Esophagus muscularis mucosa (tissue), 4 donors: ENCODE data around the gene SIT1. TPM values are rescaled to one million over a fixed set of nuclear protein-coding genes. Genes with fewer than 3 reads are reported as not detected.

Source experiments
- DNase-seq: peaks from one replicate; pipeline ENCODE4 v3.0.0-alpha.2; 2017; ENCODE audit errors: extremely low spot score
- H3K27ac ChIP-seq, 4 donors: fragments of 200-600 bp; sonication (generic); replicated peaks in 1 of 4; 1 replicate in 3 of 4; 2 replicates in 1 of 4; pipeline ENCODE4 v1.5.1; 2016 to 2019; ENCODE audit warnings: mild to moderate bottlenecking in 1 of 4
- H3K27me3 ChIP-seq, 4 donors: fragments of 200-600 bp; sonication (generic); one replicate each; pipeline versions ENCODE4 v1.5.1 to v1.6.0; 2016 to 2019
- H3K36me3 ChIP-seq, 4 donors: fragments of 200-600 bp; sonication (generic); one replicate each; pipeline ENCODE4 v1.5.1; 2016 to 2019
- H3K4me1 ChIP-seq, 4 donors: fragments of 200-600 bp; sonication (generic); one replicate each; pipeline ENCODE4 v1.5.1; 2016 to 2019
- H3K4me3 ChIP-seq, 4 donors: fragments of 200-600 bp; sonication (generic); 1 replicate in 2 of 4; 2 replicates in 2 of 4; pipeline ENCODE4 v1.5.1; 2016 to 2019; ENCODE audit warnings: mild to moderate bottlenecking in 4 of 4, moderate library complexity in 1 of 4
- H3K9me3 ChIP-seq, 4 donors: fragments of 200-600 bp; sonication (generic); 1 replicate in 3 of 4; 2 replicates in 1 of 4; pipeline ENCODE4 v1.5.1; 2016 to 2019
- CTCF ChIP-seq, 3 experiments: fragments of 200-600 bp in 2 of 3; fragments of 450-650 bp in 1 of 3; sonication (generic) in 2 of 3; IDR thresholded peaks; one replicate each; pipeline ENCODE4 v1.5.1; 2017 to 2019; ENCODE audit warnings: antibody characterized with exemption in 3 of 3, mild to moderate bottlenecking in 2 of 3, moderate library complexity in 1 of 3
- EP300 ChIP-seq: sonication (generic); formaldehyde crosslinking; IDR thresholded peaks from one replicate; pipeline ENCODE4 v1.6.1; 2017; ENCODE audit warnings: antibody characterized with exemption
- POLR2A ChIP-seq: fragments of 450-650 bp; IDR thresholded peaks from one replicate; pipeline ENCODE4 v1.6.1; 2017; ENCODE audit warnings: antibody characterized with exemption, moderate library complexity, mild to moderate bottlenecking, low read depth
- POLR2AphosphoS5 ChIP-seq, 2 donors: sonication (generic); formaldehyde crosslinking; IDR thresholded peaks; one replicate each; pipeline ENCODE4 v1.6.1; 2017; ENCODE audit warnings: antibody characterized with exemption in 2 of 2
- WGBS: methylation state at CpG from one replicate; pipeline ENCODE4 v1.1.5; 2018; 5-methylcytosine and 5-hydroxymethylcytosine counted together
- intact Hi-C: fragments of 100-400 bp; cut with DNase I; formaldehyde crosslinking; loops from one replicate; pipeline ENCODE4 v1.15.1; 2023
- total RNA-seq, 4 donors: library from RNA; depleted of rRNA; stranded (reverse); fragments of >200 nt; gene quantifications; one replicate each; pipeline versions ENCODE4 v1.1.0 to v1.2.1, GENCODE V29; 2016

The SIT1 gene
- total RNA-seq, 4 donors from 2014 or later: 0.40 to 0.83 (median 0.83) TPM; not detected in 1

DNA sequence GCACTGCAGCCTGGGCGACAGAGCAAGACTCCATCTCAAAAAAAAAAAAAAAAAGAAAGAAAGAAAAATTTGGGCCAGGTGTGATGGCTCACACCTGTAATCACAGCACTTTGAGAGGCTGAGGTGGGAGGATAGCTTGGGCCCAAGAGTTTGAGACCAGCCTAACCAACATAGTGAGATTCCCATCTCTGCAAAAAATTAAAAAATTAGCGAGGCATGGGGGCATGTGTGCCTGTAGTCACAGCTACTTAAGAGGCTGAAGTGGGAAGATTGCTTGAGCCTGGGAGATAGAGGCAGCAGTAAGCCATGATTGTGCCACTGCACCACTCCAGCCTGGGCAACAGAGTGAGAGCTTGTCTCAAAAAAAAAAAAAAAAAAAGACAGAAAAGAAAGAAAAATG is 2.9 kb upstream of the SIT1 start:
- no peak for TF ChIP-seq POLR2AphosphoS5 (IDR thresholded peaks at IDR 0.05)
- no peak for TF ChIP-seq POLR2A
- TF ChIP-seq CTCF (IDR thresholded peaks at IDR 0.05): no peak
- TF ChIP-seq EP300: no peak
- H3K27me3 ChIP-seq: no peaks in the 10 kb centered on the region
- intact Hi-C loops: no loop called here
- WGBS: 88% methylated on average over 2 of the region's 2 CpGs
- H3K36me3 ChIP-seq: no peaks in the 10 kb centered on the region
- H3K27ac ChIP-seq: no peak overlapping the region
- no peak for DNase-seq
- H3K4me3 ChIP-seq: no peak overlapping the region
- H3K4me1 ChIP-seq: peaks cover 8 to 22% (median 17%) of the 10 kb centered on the region in 4 donors
- H3K9me3 ChIP-seq: no peaks in the 10 kb centered on the region

DNA sequence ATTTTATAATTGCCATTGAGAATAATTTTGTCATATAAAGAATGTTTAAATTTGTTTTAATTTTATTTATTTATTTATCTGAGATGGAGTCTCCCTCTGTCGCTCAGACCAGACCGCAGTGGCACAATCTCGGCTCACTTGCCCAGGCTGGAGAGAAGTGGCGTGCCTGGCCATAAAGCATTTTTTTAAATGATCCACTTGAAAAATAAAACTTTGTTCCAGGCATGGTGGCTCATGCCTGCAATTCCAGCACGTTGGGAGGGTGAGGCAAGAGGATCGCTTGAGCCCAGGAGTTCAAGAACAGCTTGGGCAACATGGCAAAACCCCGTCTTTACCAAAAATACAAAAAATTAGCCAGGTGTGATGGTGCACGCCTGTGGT is 2.1 kb upstream of the SIT1 start:
- no peaks in the 10 kb centered on the region for H3K9me3 ChIP-seq
- peaks cover 8 to 22% (median 18%) of the 10 kb centered on the region in 4 donors for H3K4me1 ChIP-seq
- DNase-seq: no peak
- H3K4me3 ChIP-seq: no peak overlapping the region
- H3K36me3 ChIP-seq: no peaks in the 10 kb centered on the region
- intact Hi-C loops: no loop called here
- TF ChIP-seq POLR2AphosphoS5 (IDR thresholded peaks at IDR 0.05) (no peak), CTCF (IDR thresholded peaks at IDR 0.05) (no peak), EP300 (no peak), POLR2A (no peak)
- H3K27me3 ChIP-seq: no peaks in the 10 kb centered on the region
- H3K27ac ChIP-seq: no peak overlapping the region
- 87% methylated on average over 8 of the region's 8 CpGs for WGBS

GRCh38 chr9:35651956-35652828 is 1.5 kb upstream of the SIT1 start:
- Histone ChIP-seq H3K9me3 (no peaks in the 10 kb centered on the region), H3K4me3 (no peak overlapping the region), H3K27me3 (no peaks in the 10 kb centered on the region), H3K36me3 (no peaks in the 10 kb centered on the region), H3K27ac (no peak overlapping the region), H3K4me1 (peaks cover 8 to 23% (median 19%) of the 10 kb centered on the region in 4 donors)
- WGBS: 88% methylated on average over 7 of the region's 7 CpGs
- intact Hi-C loops: no loop called here
- no peak for DNase-seq
- TF ChIP-seq POLR2A (no peak), POLR2AphosphoS5 (IDR thresholded peaks at IDR 0.05) (no peak), CTCF (IDR thresholded peaks at IDR 0.05) (no peak), EP300 (no peak)

GRCh38 chr9:35649431-35650340 is 1.0 kb downstream of the SIT1 start:
- TF ChIP-seq POLR2A (no peak), POLR2AphosphoS5 (IDR thresholded peaks at IDR 0.05) (no peak), CTCF (IDR thresholded peaks at IDR 0.05) (no peak), EP300 (no peak)
- WGBS: 75% methylated on average over 11 of the region's 26 CpGs
- H3K36me3 ChIP-seq: no peaks in the 10 kb centered on the region
- no peaks in the 10 kb centered on the region for H3K27me3 ChIP-seq
- peak overlapping the region in 1 of 4 donors; percentile 32 for H3K4me3 ChIP-seq
- intact Hi-C loops: no loop called here
- no peak for DNase-seq
- no peaks in the 10 kb centered on the region for H3K9me3 ChIP-seq
- H3K4me1 ChIP-seq: peaks cover 8 to 27% (median 22%) of the 10 kb centered on the region in 4 donors
- no peak overlapping the region for H3K27ac ChIP-seq
